Activated B cell treated with CpG ODN at 0.5 μM for 24 hours (primary cell): Measurements from ENCODE around the gene GOLIM4. TPM values are rescaled to one million over a fixed set of nuclear protein-coding genes. Genes with fewer than 3 reads are reported as not detected.

ENCODE experiments used
- ATAC-seq: fragments of 200-7000 bp; cut with Tn5 transposase; one replicate; pipeline ENCODE4 v1.10.0; 2021; ENCODE audit warnings: low read depth, mild to moderate bottlenecking, moderate library complexity
- CTCF ChIA-PET: fragments of 350-600 bp; sonication (Branson Sonifier 250); formaldehyde crosslinking; loops from one replicate; lab custom pipeline; 2021; ENCODE audit warnings: antibody characterized with exemption; lab: Charles Lee
- POLR2A ChIA-PET: fragments of 350-600 bp; sonication (Branson Sonifier 250); formaldehyde crosslinking; loops from one replicate; lab custom pipeline; 2021; ENCODE audit warnings: antibody characterized with exemption; lab: Charles Lee
- DNase-seq: peaks from one replicate; pipeline ENCODE4 v3.0.0; 2022
- H3K27ac Mint-ChIP-seq: one replicate; pipeline ENCODE4 v1.8.0; 2020; ENCODE audit warnings: mixed read lengths
- H3K27me3 Mint-ChIP-seq: one replicate; pipeline ENCODE4 v1.8.0; 2021; ENCODE audit warnings: mixed read lengths
- H3K36me3 Mint-ChIP-seq: one replicate; pipeline ENCODE4 v1.8.0; 2021; ENCODE audit warnings: low read depth, mixed read lengths
- H3K4me1 Mint-ChIP-seq: one replicate; pipeline ENCODE4 v1.8.0; 2021; ENCODE audit warnings: mixed read lengths
- H3K4me3 Mint-ChIP-seq: one replicate; pipeline ENCODE4 v1.8.0; 2020; ENCODE audit warnings: mild to moderate bottlenecking, mixed read lengths
- H3K9me3 Mint-ChIP-seq: one replicate; pipeline ENCODE4 v1.8.0; 2020; ENCODE audit warnings: mixed read lengths
- intact Hi-C: fragments of 100-400 bp; cut with micrococcal nuclease; formaldehyde crosslinking; loops from one replicate; pipeline ENCODE4 v1.15.1; 2024
- total RNA-seq: library from RNA; stranded (reverse); gene quantifications from 2 replicates; pipeline ENCODE4 v1.2.3, GENCODE V29; 2022
- TF ChIP-seq, protein P1 (sequence below): fragments of 200-600 bp; IDR thresholded peaks from one replicate; pipeline ENCODE4 v1.8.0; 2022; ENCODE audit warnings: antibody characterized with exemption, mild to moderate bottlenecking

The GOLIM4 gene
- total RNA-seq, 1 donor from 2014 or later, result 8.5 TPM

DNA sequence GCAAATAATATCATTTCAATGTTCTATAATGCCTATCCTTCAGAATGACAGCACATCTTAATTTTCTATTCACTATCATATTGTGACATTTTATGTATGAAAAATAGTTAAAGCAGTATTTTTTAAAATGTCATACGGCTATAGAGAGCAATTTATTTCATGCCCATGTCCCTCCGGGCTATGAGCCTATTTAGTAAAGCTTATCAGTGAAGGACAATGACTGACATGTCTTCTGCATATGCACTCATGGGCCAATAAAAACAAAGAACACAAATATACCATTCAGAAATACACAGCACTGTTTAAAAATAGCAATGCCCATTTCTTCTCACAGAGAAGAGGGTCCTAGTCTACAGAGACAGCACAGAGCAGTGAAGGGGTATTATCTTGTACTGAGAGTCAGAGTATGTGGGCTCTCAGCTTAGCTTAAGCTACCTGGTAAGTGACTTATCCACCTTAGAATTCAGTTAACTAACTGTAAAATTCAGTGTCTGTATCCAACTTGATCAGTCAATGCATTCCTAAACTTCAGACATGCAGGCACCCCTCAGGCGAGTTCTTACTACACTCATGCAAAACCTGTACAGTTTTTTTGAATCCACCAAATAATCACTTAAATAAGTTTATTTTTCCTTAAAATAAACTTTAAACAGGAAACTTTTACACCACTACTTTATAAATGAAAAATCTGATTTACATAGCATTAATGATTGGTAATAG, 9.0 kb downstream of the GOLIM4 start:
- ChIA-PET POLR2A (interaction anchor here (1.4 kb wide), 1 partner anchor 9 kb away, joined by 3 read pairs; the partner anchor contains the start of gene GOLIM4), CTCF (interaction anchor here (0.6 kb wide), 1 partner anchor 16 kb away, joined by 3 read pairs; no protein-coding TSS in a partner anchor)
- DNase-seq (no peak), ATAC-seq (no peak)
- intact Hi-C loops, result no loop called here
- Mint-ChIP-seq H3K4me1 (peaks cover 14% of the 10 kb centered on the region), H3K36me3 (no peaks in the 10 kb centered on the region), H3K4me3 (no peak overlapping the region), H3K27me3 (no peaks in the 10 kb centered on the region), H3K27ac (no peak overlapping the region), H3K9me3 (no peaks in the 10 kb centered on the region)
- TF ChIP-seq, protein P1, sequence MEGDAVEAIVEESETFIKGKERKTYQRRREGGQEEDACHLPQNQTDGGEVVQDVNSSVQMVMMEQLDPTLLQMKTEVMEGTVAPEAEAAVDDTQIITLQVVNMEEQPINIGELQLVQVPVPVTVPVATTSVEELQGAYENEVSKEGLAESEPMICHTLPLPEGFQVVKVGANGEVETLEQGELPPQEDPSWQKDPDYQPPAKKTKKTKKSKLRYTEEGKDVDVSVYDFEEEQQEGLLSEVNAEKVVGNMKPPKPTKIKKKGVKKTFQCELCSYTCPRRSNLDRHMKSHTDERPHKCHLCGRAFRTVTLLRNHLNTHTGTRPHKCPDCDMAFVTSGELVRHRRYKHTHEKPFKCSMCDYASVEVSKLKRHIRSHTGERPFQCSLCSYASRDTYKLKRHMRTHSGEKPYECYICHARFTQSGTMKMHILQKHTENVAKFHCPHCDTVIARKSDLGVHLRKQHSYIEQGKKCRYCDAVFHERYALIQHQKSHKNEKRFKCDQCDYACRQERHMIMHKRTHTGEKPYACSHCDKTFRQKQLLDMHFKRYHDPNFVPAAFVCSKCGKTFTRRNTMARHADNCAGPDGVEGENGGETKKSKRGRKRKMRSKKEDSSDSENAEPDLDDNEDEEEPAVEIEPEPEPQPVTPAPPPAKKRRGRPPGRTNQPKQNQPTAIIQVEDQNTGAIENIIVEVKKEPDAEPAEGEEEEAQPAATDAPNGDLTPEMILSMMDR, result no peak

DNA sequence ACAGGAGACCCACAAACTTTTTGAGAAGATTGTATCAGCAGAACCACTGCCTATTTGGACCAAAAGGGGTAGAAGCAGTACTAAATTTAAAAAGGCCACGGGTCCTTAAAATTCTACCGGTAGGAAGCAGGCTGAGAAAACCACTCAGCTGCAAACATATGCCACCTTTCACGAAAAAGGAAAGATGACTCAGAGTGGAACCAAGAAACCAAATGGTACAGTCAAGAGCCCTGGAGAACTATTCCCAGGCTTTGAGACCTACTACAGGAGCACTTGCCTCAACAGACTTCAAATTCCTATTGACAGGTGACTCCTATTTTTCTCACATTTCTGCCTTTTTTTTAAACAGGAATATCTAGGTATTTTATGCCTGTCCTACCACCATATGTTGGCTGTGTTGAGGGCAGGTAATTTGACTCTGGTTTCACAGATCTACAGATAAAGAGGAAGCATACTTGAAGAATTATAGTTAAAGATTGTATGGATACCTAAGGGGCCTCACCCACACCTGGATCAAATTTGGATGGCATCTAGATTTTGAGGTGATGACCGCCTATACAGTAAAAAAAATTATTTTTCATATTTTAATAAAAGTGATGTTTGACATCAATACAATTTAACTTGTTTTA, 10.1 kb downstream of the GOLIM4 start:
- Mint-ChIP-seq H3K36me3 (no peaks in the 10 kb centered on the region), H3K4me3 (no peak overlapping the region), H3K27me3 (no peaks in the 10 kb centered on the region), H3K4me1 (peaks cover 14% of the 10 kb centered on the region), H3K9me3 (no peaks in the 10 kb centered on the region), H3K27ac (no peak overlapping the region)
- TF ChIP-seq, protein P1, result no peak
- DNase-seq (no peak), ATAC-seq (no peak)
- POLR2A ChIA-PET, result no interaction called here
- CTCF ChIA-PET, result no interaction called here
- intact Hi-C loops, result no loop called here

DNA sequence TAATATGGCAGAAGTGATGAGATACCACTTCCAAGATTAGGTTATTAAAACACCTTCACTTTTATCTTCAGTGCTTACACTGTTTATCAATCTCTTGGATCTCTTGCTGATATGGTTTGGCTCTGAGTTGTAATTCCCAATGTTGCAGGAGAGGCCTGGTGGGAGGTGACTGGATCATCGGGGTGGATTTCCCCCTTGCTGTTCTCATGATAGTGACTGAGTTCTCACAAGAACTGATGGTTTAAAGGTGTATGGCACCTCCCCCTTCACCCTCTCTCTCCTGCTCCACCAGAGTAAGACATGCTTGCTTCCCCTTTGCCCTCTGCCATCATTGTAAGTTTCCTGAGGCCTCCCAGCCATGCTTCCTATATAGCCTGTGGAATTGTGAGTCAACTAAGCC, 11.8 kb downstream of the GOLIM4 start:
- CTCF ChIA-PET, result no interaction called here
- intact Hi-C loops, result no loop called here
- TF ChIP-seq, protein P1, result no peak
- Mint-ChIP-seq H3K9me3 (no peaks in the 10 kb centered on the region), H3K27me3 (no peaks in the 10 kb centered on the region), H3K27ac (no peak overlapping the region), H3K36me3 (no peaks in the 10 kb centered on the region), H3K4me1 (peaks cover 14% of the 10 kb centered on the region), H3K4me3 (no peak overlapping the region)
- ATAC-seq, result no peak
- POLR2A ChIA-PET, result no interaction called here
- DNase-seq, result no peak

DNA sequence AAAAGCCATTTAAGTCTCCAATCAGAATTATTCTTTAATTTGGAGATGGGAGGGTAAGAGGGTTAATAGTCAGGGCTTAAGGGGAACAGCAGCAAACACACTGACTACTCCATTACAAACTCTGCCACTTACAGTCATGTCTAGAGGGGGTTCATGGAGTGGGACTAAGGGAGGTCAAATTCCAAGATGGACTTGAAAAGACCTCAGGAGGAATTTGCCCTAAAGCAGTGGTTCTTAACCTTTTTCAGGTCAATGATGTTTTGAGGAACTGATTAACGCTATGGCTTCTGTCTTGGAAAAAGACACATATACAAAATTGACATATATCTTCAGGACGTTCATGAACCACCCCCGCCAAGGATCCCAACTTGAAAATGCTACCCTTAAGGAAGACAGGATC, 13.9 kb downstream of the GOLIM4 start:
- TF ChIP-seq, protein P1, result no peak
- ATAC-seq (no peak), DNase-seq (no peak)
- intact Hi-C loops, result no loop called here
- peaks cover 6% of the 10 kb centered on the region for H3K4me1 Mint-ChIP-seq
- H3K27ac Mint-ChIP-seq, result no peak overlapping the region
- CTCF ChIA-PET, result no interaction called here
- H3K4me3 Mint-ChIP-seq, result no peak overlapping the region
- no peaks in the 10 kb centered on the region for H3K27me3 Mint-ChIP-seq
- POLR2A ChIA-PET, result no interaction called here
- no peaks in the 10 kb centered on the region for H3K36me3 Mint-ChIP-seq
- H3K9me3 Mint-ChIP-seq, result no peaks in the 10 kb centered on the region

DNA sequence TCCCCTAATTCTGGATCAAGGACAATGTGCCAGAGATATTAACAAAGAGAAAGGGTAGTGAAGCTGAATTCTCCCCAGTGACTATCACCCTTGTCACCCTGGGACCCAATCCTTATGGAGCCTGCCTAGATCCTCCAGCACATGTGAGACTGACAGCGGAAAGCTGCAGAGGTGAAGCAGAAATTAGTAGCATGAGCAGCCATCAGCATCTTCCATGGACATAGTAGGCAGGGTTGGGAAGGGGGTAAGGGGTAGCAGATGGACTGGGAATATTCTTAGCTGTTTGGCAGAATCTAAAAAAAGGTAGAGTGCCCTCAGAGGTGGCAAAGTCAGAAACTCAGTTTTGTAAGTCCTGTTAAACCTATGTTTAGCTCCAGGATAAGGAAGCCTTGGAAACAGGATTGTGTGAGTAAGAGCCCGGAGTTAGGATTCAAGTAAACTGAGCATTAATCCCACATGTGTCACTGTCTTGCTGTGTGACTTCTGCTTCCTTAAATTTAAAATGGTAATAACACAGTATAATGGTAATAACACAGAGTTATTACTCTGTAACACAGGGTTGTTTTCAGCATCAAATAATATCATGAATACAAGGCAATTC, 14.5 kb downstream of the GOLIM4 start:
- Mint-ChIP-seq H3K27me3 (no peaks in the 10 kb centered on the region), H3K9me3 (no peaks in the 10 kb centered on the region), H3K4me3 (no peak overlapping the region), H3K4me1 (peaks cover 6% of the 10 kb centered on the region), H3K27ac (no peak overlapping the region), H3K36me3 (no peaks in the 10 kb centered on the region)
- TF ChIP-seq, protein P1, result no peak
- CTCF ChIA-PET, result interaction anchor here (0.9 kb wide), 1 partner anchor 34 kb away, joined by 3 read pairs; no protein-coding TSS in a partner anchor
- POLR2A ChIA-PET, result no interaction called here
- ATAC-seq (no peak), DNase-seq (no peak)
- intact Hi-C loops, result no loop called here
